Nephron progenitor cell (in vitro differentiated cells): ENCODE results near the gene PTPRA.
A peak's percentile ranks its signal among the peaks of the same experiment; 100 is the strongest.

Source experiments
- DNase-seq: peaks from one replicate; pipeline ENCODE4 v3.0.0; 2021
- H3K27ac Mint-ChIP-seq: 2 replicates; pipeline ENCODE4 v1.8.0; 2021; ENCODE audit warnings: mild to moderate bottlenecking, moderate library complexity, mixed read lengths
- H3K27me3 Mint-ChIP-seq: 2 replicates; pipeline ENCODE4 v1.8.0; 2021; ENCODE audit warnings: mild to moderate bottlenecking, low read depth, mixed read lengths; ENCODE audit not compliant: poor library complexity
- H3K36me3 Mint-ChIP-seq: 2 replicates; pipeline ENCODE4 v1.8.0; 2021; ENCODE audit warnings: low read depth, mixed read lengths
- H3K4me1 Mint-ChIP-seq: 2 replicates; pipeline ENCODE4 v1.8.0; 2021; ENCODE audit warnings: mixed read lengths
- H3K4me3 Mint-ChIP-seq: 2 replicates; pipeline ENCODE4 v1.8.0; 2021; ENCODE audit warnings: mild to moderate bottlenecking, moderate library complexity, mixed read lengths
- H3K9me3 Mint-ChIP-seq: 2 replicates; pipeline ENCODE4 v1.8.0; 2021; ENCODE audit warnings: mild to moderate bottlenecking, moderate library complexity, mixed read lengths
- TF ChIP-seq, protein P1 (sequence below): fragments of 200-600 bp; sonication (generic); IDR thresholded peaks from 2 replicates; pipeline ENCODE4 v1.5.0; 2021; ENCODE audit warnings: antibody characterized with exemption

Gene PTPRA

DNA sequence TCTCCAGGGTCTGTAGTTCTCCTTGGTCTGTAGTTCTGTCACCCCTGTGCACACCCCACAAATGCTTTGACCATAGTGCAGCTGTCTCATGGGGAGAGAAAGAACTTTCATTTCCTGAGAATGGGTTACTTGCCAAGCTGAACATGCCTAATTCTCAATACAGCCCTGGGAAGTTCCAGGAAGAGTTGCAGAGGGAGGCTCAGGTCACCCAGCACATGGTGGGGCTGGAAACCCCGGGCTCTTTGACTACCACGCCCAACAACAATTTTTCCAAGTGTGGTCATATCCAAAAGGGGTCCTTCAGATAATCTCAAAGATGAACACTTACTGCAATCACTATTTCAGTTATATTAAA, 2.2 kb upstream of the PTPRA start:
- no peak overlapping the region for H3K4me3 Mint-ChIP-seq
- peaks cover 52% of the 10 kb centered on the region for H3K4me1 Mint-ChIP-seq
- peaks cover 37% of the 10 kb centered on the region for H3K27me3 Mint-ChIP-seq
- no peak for DNase-seq
- no peaks in the 10 kb centered on the region for H3K9me3 Mint-ChIP-seq
- no peak overlapping the region for H3K27ac Mint-ChIP-seq
- TF ChIP-seq, protein P1, sequence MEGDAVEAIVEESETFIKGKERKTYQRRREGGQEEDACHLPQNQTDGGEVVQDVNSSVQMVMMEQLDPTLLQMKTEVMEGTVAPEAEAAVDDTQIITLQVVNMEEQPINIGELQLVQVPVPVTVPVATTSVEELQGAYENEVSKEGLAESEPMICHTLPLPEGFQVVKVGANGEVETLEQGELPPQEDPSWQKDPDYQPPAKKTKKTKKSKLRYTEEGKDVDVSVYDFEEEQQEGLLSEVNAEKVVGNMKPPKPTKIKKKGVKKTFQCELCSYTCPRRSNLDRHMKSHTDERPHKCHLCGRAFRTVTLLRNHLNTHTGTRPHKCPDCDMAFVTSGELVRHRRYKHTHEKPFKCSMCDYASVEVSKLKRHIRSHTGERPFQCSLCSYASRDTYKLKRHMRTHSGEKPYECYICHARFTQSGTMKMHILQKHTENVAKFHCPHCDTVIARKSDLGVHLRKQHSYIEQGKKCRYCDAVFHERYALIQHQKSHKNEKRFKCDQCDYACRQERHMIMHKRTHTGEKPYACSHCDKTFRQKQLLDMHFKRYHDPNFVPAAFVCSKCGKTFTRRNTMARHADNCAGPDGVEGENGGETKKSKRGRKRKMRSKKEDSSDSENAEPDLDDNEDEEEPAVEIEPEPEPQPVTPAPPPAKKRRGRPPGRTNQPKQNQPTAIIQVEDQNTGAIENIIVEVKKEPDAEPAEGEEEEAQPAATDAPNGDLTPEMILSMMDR = no peak
- H3K36me3 Mint-ChIP-seq = peaks cover 6% of the 10 kb centered on the region

DNA sequence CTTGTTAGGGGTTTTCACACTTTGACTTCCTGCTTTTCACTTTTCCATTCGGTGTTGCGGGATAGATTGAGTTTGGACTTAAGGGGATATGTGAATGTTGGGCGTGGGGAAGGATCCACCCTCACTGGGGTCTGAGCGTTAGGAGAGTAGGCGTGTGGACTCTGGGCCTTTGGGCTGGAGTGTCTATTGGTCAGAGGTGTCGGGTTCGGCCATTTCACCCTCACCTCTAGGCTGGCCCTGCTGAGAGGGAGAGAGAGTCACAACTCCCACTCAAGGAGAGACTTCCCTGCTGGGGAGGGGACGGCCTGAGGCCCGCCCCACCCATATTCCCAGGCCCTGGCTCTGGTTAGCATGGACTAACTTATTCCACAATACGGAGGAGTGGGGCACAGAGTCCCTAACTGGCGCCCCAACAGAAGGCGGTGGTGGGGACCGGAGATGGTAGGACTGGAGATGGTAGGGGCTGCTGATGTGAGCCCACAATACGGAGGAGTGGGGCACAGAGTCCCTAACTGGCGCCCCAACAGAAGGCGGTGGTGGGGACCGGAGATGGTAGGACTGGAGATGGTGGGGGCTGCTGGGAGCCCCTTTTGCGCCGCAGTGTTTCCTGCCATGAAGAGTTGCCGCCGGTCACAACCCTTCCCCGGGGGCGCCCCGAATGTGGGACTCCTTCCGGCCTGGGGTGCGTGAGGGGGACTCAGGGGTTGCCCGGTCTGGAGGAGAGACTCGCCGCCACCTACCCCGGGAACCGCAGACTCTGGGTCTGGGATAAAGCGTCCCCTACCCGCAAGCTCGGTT, 1.4 kb upstream of the PTPRA start:
- Mint-ChIP-seq H3K4me3 (peak overlapping the region; percentile 85), H3K27ac (no peak overlapping the region), H3K4me1 (peaks cover 57% of the 10 kb centered on the region), H3K9me3 (no peaks in the 10 kb centered on the region), H3K27me3 (peaks cover 37% of the 10 kb centered on the region), H3K36me3 (peaks cover 10% of the 10 kb centered on the region)
- no peak for DNase-seq
- TF ChIP-seq, protein P1 = no peak

DNA sequence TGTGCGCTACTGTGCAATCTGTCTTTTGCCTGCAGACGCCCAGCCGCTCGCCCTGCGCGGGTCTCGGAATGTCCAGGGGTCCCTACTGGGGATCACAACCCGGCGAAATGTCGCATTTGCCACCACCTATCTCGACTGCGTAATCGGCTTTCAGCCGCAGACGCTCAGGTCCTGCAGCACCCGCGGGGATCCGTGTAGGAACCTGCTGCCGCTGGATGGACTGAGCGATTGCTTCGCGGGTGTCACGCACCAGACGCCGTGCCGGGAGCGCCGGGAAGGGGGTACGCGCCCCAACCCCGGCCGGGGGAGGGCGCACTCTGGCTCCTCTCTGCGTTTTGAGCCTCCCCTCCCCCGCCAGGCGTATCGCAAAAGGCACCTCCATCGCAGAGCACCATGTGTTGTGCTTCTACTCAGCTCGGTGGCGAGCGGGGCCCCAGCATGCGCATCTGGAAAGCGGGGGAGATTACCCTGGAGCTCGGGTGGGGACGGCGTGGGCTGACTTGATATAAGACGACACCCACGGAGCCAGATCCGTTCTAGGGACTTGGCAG, 747 bp upstream of the PTPRA start:
- Mint-ChIP-seq H3K4me3 (peak overlapping the region; percentile 85), H3K27ac (no peak overlapping the region), H3K9me3 (no peaks in the 10 kb centered on the region), H3K4me1 (peaks cover 51% of the 10 kb centered on the region), H3K27me3 (peaks cover 34% of the 10 kb centered on the region), H3K36me3 (peaks cover 12% of the 10 kb centered on the region)
- TF ChIP-seq, protein P1 = no peak
- DNase-seq = peak; percentile 67

DNA sequence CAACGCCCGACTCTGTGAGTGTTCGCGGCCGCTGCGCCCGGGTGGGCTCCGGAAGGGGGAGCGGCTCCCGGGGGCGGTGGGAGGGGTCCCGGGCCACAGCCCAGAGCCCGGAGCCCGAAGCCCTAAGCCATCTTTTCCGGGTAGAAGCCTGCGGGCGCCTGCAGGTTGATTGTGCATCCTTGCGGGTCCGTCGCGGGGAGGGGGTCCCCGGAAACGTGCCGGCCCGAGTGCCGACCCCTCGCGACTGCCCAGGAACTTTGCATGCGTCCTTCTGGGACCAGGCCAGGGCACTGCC, 413 bp downstream of the PTPRA start:
- Mint-ChIP-seq H3K27me3 (peaks cover 33% of the 10 kb centered on the region), H3K27ac (no peak overlapping the region), H3K4me1 (peaks cover 50% of the 10 kb centered on the region), H3K36me3 (peaks cover 17% of the 10 kb centered on the region), H3K4me3 (peak overlapping the region; percentile 85), H3K9me3 (no peaks in the 10 kb centered on the region)
- DNase-seq = peak; percentile 82
- TF ChIP-seq, protein P1 = no peak

DNA sequence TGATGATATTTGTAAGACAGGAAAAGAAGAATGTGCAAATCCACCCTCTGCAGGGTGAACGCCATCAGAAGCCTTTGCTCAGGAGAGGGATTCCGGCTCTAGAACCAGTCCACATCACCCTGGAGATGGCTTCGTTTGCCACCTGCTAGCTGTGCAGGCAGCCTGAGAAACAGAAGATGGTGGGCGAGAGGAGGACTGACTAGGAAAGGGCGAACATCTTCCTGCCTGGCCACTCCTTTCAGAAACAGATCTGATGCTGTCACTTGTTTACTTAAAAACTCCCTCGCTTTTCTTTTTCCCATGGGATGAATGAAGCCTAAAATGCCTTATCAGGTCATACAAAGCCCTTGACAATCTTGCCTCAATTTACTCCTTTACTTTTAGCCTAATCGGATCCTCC, 1.2 kb downstream of the PTPRA start:
- Mint-ChIP-seq H3K4me1 (peaks cover 53% of the 10 kb centered on the region), H3K27me3 (peaks cover 33% of the 10 kb centered on the region), H3K27ac (no peak overlapping the region), H3K4me3 (peak overlapping the region; percentile 85), H3K36me3 (peaks cover 17% of the 10 kb centered on the region), H3K9me3 (no peaks in the 10 kb centered on the region)
- DNase-seq = no peak
- TF ChIP-seq, protein P1 = no peak

DNA sequence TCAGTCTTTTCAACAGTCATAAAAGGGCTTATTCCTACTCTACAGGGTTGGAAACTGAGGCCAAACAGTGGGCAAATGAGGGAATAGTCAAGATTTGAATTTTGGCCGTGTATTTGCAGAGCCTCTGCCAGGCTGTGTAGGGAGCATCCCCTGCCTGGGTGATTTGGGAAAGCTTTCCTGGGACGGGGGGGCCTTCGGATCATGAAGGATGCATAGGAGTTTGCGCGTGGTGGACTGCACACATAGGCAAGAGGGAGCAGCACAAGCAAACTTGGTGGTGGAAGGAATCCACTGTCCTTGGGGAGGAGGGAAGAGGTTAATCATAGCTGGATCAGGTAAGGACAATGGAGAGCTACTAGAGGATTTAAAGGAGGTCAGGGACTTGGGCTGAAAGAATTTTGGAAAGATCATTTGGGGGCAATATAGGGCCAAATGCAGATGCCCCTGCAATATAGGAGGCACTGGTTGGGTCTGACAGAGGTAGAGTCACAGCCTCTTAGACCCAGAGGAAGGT, 2.5 kb downstream of the PTPRA start:
- Mint-ChIP-seq H3K27ac (no peak overlapping the region), H3K27me3 (peaks cover 24% of the 10 kb centered on the region), H3K4me3 (no peak overlapping the region), H3K4me1 (peaks cover 48% of the 10 kb centered on the region), H3K36me3 (peaks cover 17% of the 10 kb centered on the region), H3K9me3 (no peaks in the 10 kb centered on the region)
- DNase-seq = no peak
- TF ChIP-seq, protein P1 = no peak
